HG03103 (cell line): Measurements from ENCODE around the gene PBX3.

Source experiments
- ATAC-seq: cut with Tn5 transposase; IDR thresholded peaks from one replicate; pipeline ENCODE4 v1.9.1; 2021; ENCODE audit warnings: low read depth; ENCODE audit not compliant: unreplicated experiment

Gene PBX3

DNA sequence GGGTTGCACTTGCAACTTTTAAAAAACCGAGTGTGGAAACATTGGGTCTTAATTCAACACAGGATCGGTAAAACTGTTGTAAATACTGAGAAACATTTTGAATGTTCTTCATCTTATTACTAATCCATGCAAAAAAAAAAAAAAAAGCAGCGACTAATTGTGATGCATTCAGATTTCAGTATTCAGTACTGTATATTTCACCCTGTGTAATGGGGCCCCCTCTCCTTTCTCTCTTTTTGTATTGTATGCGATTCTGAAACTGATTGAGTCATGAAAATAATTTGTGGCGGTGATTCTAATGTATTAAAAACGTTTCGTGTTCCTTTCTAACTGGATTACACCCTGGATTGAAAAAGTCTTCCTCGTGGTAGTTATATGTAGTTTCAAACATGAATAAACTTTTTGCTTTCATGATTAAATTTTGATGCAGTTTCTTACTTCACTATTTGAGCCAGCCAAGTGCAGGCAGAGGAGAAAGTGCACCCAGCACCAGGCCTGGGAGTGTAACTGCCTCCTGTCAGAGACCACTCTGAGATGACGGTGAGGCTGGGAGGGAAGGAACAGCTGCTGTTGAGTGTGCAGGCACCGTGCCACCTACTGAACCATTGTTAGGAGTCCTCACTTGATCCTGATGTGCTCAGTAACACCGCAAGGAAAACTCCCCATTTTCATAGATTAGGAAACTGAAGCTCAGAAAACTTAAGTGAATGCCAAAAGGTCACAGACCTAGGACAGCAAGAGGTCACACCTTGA, 220.0 kb downstream of the PBX3 start:
- no peak for ATAC-seq

GRCh38 chr9:125968714-125969374, 221.7 kb downstream of the PBX3 start:
- no peak for ATAC-seq

DNA sequence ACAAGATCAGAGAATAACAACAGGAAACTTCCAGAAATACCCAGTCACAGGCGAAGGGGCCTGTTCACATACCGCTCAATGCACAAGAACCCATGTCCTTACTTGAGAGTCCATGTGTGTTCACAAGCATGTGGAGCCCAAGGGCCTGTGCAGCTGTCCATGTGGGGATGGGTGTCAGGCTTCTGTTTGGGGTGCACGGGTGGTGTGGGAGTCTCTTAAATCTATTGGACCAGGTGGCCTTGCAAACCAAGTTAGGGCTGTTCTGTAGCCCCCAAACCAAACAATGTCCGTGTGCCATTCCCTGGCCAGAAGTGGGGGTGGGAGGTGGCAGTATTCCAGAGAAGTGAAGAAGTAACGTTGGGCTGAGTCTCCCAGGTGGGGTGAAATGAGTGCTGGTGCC, 222.3 kb downstream of the PBX3 start:
- no peak for ATAC-seq

GRCh38 chr9:125969868-125970267, 222.7 kb downstream of the PBX3 start:
- ATAC-seq = no peak

DNA sequence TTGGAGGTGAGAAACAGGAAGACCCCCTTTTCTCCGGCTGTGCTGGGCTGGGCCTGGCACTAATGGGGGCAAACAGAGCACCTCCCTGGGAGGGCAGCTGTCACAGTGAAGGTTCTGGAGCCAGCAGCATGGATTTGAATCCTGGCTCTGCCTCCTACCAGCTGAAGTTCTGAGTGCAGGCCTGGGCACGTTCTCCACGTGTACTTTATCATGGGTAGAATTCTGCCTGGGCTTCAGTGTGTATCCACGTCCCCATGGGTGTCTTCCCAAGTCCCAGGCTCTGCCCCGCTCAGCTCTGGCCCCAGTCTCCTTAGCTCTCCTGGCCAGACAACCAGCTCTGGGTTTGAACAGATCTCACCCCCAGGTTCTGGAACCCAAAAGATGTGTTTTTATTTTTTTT, 223.2 kb downstream of the PBX3 start:
- ATAC-seq = no peak

- no peak for ATAC-seq
Measured at GRCh38 chr9:125971050-125971449, 223.9 kb downstream of the PBX3 start.

DNA sequence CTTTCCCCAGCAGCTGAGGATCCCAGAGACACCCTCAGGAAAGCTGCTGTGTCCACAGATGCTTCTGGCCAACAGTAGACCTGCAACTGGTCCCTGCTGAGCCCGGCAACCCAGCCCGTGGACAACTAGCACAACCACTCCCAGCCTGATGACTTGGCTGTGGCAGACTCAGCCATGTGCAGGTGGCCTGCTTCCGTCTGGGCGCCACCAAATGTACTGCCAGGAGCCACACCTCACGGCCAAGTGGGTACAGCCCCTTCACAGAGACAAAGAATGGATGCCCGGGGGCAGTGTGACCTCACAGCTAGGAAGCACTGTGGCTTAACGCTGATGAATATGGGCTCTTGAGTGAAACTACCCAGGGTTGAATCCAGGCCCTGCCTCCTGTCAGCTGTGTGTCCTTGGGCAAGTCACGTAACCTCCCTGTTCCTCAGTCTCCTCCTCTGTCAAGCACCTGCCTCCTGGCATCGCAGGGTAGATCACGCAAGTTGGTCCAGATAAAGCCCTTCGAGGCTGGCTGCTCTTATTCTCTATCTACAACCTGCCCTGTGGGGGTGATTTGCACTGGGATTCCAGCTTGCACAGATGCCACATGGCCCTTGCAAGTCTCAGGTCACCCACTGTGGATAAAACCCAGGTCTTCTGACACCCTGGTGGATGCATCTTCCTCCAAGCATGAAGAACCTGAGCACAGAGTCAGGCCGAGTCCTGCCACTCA, 225.0 kb downstream of the PBX3 start:
- no peak for ATAC-seq

DNA sequence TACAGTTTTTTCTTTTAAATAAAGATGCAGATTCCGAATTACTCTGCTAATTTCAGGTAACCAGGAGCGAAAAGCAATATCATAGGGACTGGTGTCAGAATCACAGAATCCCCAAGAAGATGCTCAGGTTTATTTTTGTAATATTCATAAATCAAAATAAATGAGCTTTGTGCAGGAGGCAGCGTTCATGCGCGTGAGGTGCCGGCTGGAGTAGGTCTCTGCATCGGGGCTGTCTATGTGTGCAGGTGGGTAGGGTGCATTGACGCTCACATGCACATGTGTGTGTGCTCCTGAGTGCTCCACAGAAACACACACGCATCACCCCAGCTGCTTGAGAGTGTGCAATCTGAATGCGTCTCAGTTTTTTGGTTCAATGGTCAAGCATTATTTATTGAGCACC, 226.4 kb downstream of the PBX3 start:
- no peak for ATAC-seq

GRCh38 chr9:125974705-125975104, 227.5 kb downstream of the PBX3 start:
- ATAC-seq = no peak

DNA sequence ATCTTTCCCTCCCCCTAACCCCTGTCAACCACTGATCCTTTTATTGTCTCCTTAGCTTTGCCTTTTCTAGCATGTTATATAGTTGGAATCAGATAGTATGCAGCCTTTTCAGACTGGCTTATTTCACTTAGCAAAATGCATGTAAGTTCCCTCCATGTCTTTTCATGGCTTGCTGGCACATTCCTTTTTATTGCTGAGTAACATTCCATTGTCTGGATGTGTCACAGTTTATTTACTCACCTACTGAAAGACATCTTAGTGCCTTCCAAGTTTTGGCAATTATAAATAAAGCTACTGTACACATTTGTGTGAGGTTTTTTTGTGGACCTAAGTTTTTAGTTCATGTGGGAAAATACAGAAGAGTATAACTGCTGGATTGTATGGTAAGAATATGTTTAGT, 230.1 kb downstream of the PBX3 start:
- no peak for ATAC-seq

- ATAC-seq = no peak
Measured at GRCh38 chr9:125979383-125979782, 232.2 kb downstream of the PBX3 start.

DNA sequence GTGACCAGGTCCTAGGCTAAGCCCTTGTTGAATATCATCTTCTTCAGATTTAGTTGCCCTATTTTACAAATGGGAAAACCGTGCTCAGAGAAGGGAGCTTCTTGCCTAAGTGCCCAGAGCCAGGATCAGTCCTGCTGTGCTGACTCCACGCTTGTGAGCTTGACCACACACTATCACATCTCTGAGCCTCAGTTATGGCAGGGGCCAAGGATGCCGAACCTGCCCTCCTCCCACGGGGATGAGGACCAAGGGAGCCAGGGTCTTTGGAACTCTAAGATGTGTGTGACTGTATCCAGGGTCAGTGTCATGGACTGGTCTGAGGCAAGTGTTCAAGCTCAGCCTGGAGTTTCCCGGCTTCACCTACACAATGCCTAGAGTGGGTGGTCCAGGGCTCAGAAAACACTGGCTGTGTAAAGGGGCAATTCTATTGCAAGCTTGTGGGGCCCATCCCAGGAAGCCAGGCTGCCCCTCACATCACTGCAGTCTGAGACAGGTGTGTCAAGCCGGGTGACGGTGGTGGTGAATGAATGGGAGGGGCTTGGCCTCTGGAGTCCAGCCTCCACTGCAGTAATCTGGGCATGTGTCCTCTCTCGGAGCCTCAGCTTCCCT, 235.7 kb downstream of the PBX3 start:
- ATAC-seq = no peak

- no peak for ATAC-seq
Measured at GRCh38 chr9:125983681-125984080, 236.5 kb downstream of the PBX3 start.

DNA sequence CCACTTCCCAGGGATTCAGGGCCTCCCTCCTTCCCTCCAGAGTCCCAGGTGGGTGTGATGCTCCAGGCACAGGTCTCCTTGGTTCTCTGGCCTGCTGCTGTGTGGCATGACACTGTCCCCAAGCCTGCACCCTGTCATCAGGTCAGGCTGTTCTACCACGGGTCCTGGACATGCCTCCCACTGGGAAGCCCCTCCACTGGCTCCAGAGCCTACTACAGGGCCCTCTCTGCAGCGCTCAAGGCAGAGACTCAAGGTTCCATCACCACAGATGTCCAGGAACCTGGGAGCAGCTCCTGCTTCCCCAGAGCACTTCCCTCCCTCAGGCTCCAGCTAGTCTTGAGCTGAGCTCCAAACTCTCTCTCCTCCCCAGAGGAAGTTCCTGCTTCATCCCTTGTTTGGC, 237.3 kb downstream of the PBX3 start:
- no peak for ATAC-seq

GRCh38 chr9:125985142-125985997, 238.2 kb downstream of the PBX3 start:
- ATAC-seq = no peak

GRCh38 chr9:125985998-125986655, 239.0 kb downstream of the PBX3 start:
- ATAC-seq = no peak

DNA sequence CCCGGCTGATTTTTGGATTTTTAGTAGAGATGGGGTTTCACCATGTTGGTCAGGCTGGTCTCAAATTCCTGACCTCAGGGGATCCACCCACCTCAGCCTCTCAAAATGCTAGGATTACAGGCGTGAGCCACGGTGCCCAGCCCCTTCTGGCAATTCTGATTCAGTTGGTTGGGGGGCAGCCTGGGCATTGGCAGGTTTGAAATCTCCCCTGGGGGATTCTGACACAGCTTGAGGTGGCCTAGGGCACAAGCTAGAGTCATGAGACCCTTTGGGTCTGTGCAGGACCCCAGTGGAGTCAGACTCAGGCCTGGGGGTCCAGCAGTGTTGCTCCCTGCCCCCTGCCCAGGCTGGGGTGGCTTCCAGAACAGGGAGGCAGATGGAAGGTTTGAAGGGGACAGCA, 239.8 kb downstream of the PBX3 start:
- ATAC-seq = no peak

GRCh38 chr9:125987420-125987819, 240.2 kb downstream of the PBX3 start:
- no peak for ATAC-seq

DNA sequence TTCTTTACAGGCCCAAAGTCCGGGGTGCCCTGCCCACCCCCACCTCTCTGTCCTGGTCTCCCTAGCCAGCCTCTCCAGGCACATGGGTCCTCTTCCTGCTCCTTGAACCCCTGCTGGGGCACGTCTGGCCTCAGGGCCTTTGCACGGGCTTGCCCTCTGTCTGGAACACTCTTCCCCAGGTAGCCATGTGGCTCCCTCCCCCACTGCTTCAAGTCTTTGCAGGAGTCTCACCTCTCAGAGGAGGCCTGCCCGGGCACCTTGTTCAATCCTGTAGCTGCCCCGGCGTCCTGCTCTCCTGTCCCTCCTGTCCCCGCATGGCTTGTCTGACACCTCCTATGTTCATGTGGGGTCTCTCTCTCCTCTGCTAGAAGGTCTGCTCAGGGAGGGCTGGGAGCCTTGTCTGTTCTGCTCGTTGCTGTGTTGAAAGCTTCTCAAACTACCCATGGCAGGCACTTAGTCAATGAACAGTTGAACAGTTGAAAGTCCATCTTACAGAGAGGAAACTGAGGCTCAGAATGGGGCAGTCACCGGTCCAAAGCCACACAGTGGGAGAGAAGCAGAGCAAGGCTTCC, 241.4 kb downstream of the PBX3 start:
- no peak for ATAC-seq

- ATAC-seq = no peak
Measured at GRCh38 chr9:125989090-125989501, 241.9 kb downstream of the PBX3 start.
